HG02852 (cell line): ENCODE results near the gene CD68.
"Not testable (repeated sequence)": the region's sequence is repeated elsewhere in the genome, so short reads cannot be mapped to it uniquely, and the experiment has no call there.

Experiments used
- ATAC-seq: cut with Tn5 transposase; IDR thresholded peaks from one replicate; pipeline ENCODE4 v1.9.1; 2021; ENCODE audit warnings: mild to moderate bottlenecking, moderate library complexity; ENCODE audit not compliant: unreplicated experiment

The CD68 gene

DNA sequence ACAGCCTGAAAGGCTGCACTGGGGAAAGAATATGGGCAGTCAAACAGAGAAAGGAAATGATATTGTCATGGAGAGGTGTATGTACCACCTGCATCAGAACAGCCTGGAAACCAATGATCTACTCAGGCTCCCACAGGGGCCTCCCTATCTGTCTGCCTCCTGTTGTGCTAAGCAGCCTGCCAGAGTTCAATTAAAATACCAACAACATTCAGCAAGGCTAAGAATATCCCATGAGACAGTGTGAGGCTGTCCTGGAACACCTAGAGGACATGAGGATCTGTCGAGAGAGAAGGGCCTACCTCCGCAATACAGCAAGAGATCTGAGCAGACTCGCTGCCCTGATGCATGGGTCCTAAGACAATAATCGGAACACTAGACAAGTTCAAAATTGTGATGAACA, 26.8 kb downstream of the CD68 start:
- no peak for ATAC-seq

DNA sequence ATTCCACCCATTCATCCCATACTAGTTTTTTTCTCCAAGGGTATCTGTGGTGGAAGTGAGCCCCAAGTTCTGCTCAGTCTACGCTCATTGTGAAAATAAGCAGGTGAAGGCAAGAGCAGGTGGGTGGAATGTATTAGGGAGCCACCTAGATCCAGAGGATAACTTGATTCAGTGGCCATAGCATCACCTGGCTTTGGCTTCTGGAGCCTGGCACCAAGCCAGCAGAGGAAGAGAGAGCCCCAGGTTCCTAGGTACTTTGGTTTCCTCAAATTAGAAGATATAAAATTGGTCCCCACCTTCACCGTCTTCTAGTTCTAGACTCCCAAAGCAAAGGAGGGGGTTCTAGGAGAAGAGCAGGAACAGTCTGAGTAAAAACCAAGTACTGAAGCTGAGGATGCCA, 31.2 kb downstream of the CD68 start:
- ATAC-seq: no peak

DNA sequence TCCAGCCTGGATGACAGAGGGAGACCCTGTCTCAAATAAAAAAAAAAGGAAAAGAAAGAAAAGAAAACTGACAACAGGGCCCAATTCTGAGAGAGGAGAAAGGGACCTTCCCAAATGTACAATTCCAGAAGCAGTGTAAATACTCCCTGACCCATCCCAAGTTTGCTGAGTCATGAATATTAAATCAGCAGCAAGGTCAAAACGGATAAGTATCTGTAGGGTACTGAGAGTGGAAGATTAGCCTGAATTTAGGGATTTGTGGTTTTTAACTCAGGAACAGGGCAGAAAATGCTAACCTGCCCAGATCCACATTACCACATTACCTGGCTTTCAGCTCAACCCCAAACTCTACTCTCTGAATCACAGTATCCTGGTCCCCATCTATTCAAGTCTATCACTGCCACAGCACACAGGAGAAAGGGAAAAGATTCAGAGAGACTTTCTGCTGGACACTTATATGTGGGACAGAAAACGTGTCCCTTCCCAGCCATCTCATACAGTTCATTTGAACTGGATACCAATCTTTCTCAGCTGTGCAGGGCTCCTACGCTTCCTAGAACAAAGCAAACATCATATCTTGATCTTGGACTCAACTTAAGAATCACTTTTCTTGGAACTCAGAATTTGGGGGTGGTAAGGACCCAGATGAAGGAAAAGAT, 32.3 kb downstream of the CD68 start:
- ATAC-seq: no peak

DNA sequence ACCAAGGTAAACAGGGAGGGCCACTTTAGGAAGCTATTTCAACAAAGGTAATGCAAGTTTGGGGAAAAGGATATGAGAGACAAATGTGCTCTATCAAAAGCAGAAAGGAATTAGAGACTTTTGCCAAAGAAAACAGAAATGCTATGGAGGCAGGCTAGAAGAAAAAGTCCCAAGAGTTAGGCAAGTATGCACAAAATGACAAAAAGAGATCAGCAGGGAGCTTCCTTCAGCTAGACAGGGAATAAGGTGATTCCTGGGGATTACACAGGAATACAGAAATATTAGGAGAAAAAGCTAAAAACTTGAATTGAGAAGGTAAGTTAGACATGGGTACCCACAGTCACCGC, 32.8 kb downstream of the CD68 start:
- no peak for ATAC-seq

DNA sequence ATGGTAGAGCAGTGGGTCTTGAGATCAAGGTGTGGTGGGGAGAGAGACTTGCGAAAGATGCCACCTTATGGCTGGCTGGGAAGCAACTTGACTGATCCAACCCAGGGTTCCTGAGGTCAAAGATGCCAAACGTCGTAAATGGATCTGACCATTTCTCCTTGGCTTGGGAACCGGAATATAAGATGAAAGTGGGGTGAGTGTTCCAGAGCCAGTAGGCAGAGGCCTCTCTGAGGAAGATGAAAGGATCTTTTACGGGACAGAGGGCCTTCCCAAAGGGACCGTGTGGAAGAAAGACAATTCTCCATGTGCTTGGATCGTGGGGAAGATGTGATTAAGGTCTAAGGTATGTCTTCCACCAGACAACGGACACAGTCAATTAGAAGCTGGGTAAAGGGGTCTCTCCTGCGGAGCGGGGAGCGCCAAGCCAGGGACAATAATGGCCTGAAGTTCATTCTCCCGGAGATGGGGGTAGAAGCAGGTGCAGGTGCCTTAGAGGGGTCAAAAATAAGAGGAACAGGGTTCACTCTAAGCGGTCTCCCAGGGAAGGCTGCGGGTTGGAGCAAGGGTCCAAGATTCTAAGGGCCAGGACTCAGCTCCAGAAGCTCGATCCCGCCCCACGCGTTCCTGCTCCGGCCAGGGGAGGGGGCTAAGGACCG, 34.5 kb downstream of the CD68 start:
- no peak for ATAC-seq

DNA sequence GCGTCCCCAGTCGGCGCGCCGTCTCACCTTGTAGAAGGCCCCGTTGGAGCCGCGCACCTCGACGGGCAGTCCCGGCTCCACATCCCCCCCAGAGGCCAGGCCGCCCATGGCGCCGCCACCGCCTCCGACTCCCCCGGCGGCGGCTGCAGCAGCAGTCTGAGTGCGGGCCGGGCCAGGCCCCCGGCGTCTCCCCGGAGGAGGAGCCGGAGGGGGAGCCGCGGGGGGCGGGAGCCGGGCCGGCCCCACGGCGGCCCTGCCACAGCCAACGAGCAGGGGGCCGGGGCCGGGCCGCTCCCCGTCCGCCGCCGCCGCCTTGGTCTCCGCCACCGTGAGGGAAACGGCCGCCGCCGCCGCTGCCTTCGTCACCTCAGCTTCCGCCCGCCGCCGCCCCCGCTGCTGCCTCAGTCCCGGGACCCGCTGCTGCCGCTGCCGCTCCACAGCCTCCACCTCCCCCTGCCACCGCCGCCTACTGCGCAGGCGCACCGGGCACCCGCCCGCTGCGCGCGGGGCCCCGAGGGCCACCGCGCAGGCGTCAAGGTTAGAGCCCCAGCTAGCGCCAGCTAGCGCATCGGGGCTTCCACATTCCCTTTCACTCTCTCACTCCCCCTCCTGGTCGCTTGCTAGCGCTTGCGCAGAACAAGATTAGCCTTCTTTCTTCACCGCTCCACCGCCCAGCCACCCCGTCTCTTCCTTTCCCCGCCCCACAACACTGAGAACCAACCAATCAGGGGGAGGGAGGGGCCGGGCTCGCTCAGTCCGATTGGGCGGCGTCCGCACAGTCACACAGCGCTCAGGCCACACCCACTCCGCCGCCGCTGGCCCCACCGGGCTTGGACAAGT, 35.2 kb downstream of the CD68 start, which contains the start of gene FXR2:
FXR2 (minus strand) TSS at position 473 of the 840 bp plus-strand sequence; CDS start at position 108, 365 bp downstream.
- peak; percentile 85 for ATAC-seq

DNA sequence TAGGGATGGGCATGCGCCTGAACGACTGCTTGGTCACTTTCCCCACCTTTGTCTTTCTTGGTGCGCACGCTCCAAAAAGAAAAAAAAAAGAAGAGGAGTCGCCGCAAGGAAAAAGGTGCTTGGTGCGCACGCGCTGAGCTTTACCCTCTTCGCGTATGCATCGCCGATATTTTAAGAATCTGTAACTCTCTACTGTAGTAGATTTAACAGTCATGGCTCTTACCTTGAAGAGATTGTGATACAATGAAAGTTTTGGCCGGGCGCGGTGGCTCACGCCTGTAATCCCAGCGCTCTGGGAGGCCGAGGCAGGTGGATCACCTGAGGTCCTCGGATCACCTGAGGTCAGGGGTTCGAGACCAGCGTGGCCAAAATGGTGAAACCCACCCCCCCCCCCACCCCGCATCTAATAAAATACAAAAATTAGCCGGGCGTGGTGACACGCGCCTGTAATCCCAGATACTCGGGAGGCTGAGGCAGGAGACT, 35.9 kb downstream of the CD68 start:
- no peak for ATAC-seq

DNA sequence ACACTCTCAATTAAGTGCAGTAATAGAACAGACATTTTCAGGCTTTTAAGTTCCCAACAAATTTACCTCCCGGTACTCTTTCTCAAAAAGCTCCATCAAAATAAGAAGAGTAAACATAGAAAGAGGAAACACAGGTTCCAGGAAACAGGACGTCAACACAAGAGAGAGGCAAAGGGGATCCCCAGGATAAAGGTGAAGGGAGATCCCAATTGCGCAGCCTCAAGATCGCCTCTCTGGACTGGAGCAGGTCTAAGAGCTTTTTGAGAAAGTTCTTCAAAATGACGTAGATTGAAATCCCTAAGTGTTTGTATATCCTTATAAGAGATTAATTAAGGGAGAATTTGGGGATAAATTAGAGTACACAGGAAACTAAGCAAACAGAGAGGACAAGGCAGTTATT, 39.2 kb downstream of the CD68 start:
- ATAC-seq: no peak

DNA sequence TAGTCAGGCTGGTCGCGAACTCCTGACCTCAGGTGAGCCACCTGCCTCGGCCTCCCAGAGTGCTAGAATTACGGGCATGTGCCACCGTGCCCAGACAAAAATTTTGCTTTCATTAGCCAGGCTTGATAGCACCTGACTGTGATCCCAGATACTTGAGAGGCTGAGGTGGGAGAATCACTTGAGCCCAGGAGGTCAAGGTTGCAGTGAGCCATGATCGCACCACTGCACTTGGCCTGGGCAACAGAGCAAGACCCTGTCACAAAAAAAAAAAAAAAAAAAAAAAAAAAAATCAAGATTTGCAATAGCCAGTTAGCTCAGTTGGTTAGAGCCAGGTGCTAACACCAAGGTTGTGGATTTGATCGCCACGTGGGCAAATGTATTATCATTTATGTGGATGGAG, 41.4 kb downstream of the CD68 start:
- ATAC-seq: no peak

DNA sequence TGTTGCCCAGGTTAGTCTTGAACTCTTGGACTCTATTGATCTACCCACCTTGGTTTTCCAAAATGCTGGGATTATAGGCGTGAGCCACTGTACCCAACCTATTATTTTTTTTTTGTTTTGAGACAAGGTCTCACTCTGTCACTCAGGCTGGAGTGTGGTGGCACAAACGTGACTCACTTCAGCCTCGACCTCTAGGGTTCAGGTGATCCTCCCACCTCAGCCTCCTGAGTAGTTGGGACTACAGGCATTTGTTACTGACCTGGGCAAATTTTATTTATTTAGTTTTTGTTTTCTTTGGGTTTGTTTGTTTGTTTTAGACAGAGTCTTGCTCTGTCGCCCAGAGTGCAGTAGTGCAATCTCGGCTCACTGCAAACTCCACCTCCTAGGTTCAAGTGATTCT, 44.2 kb downstream of the CD68 start:
- ATAC-seq: no peak

DNA sequence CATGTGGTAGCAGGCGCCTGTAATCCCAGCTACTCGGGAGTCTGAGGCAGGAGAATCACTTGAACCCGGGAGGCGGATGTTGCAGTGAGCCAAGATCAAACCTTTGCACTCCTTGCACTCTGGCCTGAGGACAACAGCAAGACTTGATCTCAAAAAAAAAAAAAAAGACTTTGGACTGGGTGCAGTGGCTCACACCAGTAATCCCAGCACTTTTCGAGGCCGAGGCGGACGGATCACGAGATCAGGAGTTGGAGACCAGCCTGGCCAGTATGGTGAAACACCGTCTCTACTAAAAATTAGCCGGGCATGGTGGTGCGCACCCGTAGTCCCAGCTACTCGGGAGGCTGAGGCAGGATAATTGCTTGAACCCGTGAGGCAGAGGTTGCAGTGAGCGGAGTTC, 46.3 kb downstream of the CD68 start:
- not testable (repeated sequence) for ATAC-seq

DNA sequence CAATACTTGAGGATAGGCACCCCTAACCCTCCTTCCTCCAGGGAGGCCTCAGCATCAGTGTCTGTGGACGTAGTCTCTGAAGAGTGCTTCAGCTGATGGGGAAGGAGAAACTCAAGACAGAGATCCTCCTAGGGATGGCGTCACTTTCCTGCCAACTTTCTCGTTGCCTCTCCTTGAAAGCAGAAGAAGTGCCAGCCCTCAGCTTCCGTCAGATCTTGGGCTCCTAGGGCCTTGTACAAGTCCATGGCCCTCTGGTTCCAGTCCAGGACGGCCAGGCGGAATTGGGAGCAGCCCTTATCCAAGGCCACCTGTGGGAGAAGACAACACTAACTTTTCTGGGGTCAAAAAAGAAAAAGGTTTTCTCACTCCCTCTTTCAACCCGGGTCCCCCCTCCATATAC, 46.9 kb downstream of the CD68 start:
- ATAC-seq: no peak

DNA sequence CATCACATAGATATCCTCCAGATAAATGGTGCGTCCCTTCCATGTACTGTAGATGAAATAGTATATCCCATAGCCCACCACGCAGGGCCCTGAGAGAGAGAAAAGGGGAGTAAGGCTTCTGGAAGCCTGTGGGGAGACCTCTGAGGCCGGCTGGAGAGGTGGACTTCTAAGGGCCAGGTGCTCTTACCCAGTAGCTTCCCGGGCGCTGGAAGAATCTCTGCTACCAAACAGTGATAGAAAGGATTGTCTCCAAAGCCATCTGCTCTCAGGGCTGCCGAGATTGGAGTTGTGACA, 47.5 kb downstream of the CD68 start:
- no peak for ATAC-seq

DNA sequence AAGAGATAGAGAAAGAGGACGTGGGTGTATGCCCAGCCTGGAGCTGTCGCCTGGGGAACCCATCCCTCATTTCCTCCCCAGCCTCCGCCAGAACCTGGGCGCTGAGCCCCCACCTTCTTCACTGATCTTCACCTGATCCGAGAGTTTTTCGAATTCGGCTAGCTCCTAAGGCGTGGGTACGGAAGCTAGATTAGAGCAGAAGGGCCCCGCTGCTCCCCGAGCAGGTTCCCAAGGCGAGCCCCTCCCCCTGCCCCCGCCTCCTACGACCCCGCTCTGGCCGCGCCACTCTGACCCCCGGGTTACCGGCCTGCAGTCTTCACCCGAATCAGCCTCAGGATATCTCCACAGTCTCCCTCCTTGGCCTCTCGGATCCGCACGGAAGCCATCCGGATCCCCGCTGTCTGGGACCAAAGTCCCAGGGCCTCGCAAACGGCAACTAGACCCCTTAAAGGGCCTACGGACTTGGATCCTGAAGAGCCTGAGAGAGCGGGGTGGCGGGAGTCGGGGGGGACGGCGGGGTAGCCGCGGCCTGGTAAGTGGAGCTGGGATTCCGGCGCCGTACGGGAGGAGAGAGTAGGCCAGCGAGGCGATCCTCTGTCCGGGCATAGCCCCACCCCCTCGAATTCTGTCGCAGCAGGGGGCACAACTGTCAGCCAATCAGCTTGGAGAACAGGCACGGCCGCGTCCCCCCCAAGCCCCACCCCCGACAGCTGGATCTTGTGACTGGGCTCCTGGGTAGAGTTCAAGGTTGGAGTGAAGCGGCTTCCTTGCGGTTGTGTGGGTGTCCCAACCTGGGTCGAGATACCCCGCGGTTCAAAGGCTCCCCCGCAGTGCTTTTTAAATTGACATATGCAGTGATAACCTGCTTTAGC, 48.0 kb downstream of the CD68 start, which contains the start of gene SAT2:
SAT2 (minus strand) TSS at position 572 of the 872 bp plus-strand sequence; CDS start at position 386, 186 bp downstream.
- ATAC-seq: peak; percentile 92

DNA sequence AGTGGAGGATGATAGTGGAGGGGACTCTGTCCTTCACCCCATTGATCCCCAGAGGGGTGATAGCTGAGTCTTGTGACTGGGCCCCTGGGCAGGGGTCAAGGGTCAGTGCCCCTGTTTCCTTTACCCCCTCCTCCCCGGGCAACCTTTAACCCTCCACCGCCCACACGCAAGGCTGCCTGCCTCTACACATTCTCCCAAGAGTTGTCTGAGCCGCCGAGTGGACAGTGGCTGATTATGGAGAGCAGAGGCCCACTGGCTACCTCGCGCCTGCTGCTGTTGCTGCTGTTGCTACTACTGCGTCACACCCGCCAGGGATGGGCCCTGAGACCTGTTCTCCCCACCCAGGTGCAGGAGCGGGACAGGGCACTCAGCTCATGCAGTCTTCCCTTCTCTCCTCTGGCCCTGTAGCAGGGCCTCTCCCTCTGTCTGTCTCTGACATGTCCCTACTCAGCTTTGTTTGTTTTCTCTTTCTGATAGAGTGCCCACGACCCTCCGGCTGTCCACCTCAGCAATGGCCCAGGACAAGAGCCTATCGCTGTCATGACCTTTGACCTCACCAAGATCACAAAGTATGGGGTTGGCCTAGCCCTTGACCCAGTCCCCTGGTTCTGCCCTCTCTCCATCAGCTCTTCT, 50.6 kb downstream of the CD68 start, which contains the start of gene SHBG:
SHBG (plus strand) TSS at position 197 of the 633 bp plus-strand sequence; CDS start at position 235, 38 bp downstream.
- ATAC-seq: no peak
